Measurements from ENCODE around the gene UBE3B. TPM values are rescaled to one million over a fixed set of nuclear protein-coding genes. Genes with fewer than 3 reads are reported as not detected.

The UBE3B gene
- polyA plus RNA-seq, 1 experiment: 43.9 TPM

DNA sequence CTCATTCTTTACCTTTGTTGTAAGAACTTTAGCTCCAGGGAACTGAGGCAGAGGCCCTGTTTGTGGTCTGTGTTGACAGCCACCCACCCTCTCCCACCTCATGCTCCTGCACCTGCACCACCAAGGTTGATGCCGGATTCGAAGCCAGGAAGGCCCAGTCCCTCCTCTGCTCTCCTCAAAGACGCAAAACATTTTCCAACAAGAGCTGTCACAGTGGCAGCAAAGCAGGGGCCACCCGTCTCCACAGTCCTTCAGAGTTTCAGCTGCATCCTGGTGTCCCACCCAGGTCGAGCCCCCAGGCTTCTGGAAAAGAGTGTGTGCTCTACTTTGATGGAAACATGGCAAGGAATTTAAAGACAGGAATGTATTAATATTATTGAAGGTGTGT lies 58.4 kb downstream of the UBE3B start:
- Histone ChIP-seq H3K36me3 (ENCODE audit: control insufficient read depth, insufficient read depth, low read length) (peaks cover 8% of the 10 kb centered on the region), H3K4me3 (ENCODE audit: low read depth, low read length) (no peak overlapping the region), H3K27me3 (ENCODE audit: control insufficient read depth, insufficient read depth, low read length) (no peaks in the 10 kb centered on the region)
- ChIA-PET CTCF (no interaction called here), POLR2A (no interaction called here)
- no peak for DNase-seq (ENCODE audit: low read depth)
- TF ChIP-seq, protein P1, sequence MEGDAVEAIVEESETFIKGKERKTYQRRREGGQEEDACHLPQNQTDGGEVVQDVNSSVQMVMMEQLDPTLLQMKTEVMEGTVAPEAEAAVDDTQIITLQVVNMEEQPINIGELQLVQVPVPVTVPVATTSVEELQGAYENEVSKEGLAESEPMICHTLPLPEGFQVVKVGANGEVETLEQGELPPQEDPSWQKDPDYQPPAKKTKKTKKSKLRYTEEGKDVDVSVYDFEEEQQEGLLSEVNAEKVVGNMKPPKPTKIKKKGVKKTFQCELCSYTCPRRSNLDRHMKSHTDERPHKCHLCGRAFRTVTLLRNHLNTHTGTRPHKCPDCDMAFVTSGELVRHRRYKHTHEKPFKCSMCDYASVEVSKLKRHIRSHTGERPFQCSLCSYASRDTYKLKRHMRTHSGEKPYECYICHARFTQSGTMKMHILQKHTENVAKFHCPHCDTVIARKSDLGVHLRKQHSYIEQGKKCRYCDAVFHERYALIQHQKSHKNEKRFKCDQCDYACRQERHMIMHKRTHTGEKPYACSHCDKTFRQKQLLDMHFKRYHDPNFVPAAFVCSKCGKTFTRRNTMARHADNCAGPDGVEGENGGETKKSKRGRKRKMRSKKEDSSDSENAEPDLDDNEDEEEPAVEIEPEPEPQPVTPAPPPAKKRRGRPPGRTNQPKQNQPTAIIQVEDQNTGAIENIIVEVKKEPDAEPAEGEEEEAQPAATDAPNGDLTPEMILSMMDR (IDR thresholded peaks at IDR 0.05; ENCODE audit: insufficient read depth, low read depth, low read length): no peak

DNA sequence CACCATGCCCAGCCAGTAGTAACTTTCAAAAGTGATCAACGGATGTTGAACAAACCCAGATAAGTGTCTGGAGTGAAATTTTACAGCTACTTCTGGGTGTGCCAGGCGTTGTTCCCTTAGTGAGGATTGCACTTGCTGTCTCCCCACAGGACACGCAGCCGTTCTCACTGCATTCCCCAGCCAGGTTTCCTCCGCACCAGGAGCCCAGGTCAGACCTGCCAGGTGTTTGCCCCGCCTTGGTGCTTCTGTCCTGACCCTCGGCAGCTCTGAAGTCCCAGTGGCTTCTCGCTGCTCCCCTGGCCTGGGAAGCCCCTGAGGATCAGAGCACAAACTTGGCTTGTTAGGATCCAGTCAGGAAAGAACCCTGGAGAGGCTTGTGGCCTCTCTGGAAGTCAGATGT lies 59.7 kb downstream of the UBE3B start:
- no peaks in the 10 kb centered on the region for H3K27me3 ChIP-seq (ENCODE audit: control insufficient read depth, insufficient read depth, low read length)
- peaks cover 8% of the 10 kb centered on the region for H3K36me3 ChIP-seq (ENCODE audit: control insufficient read depth, insufficient read depth, low read length)
- ChIA-PET CTCF (no interaction called here), POLR2A (no interaction called here)
- no peak overlapping the region for H3K4me3 ChIP-seq (ENCODE audit: low read depth, low read length)
- DNase-seq (ENCODE audit: low read depth): no peak
- TF ChIP-seq, protein P1 (IDR thresholded peaks at IDR 0.05; ENCODE audit: insufficient read depth, low read depth, low read length): no peak

DNA sequence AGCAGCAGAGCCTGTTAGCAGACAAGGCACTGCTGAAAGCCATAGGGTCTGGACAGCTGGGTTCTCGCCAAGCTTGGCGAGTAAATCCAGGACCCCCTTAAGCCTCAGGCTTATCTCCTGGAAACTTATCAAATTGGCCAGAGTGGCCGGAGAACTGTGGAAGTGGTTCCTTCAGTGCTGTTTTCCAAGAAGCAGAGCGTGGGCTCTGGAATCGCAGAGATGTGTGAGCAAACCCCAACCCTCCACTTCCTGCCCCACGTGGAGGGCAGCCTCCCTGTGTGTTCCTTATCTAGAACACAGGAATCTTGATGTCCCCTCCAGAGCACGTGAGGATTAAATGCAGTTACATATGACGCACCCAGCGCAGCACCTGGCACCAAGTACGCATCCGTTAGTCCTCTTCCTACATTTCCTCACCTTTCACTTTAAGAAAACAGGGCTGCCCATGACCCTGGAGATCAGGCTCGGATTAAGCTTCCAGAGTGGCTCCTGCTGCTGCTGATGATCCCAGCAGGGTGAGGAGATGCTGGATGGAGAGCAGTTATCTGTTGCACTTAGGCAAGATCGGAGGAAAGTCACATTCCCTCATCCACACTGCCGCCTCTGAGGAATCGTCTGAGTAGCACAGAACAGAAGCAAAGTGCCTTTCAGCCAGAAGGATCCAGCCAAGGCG lies 60.9 kb downstream of the UBE3B start:
- no peak for DNase-seq (ENCODE audit: low read depth)
- CTCF ChIA-PET: interaction anchor here (0.7 kb wide), 1 partner anchor 19 kb away, joined by 3 read pairs; no protein-coding TSS in a partner anchor
- peaks cover 6% of the 10 kb centered on the region for H3K36me3 ChIP-seq (ENCODE audit: control insufficient read depth, insufficient read depth, low read length)
- H3K4me3 ChIP-seq (ENCODE audit: low read depth, low read length): no peak overlapping the region
- H3K27me3 ChIP-seq (ENCODE audit: control insufficient read depth, insufficient read depth, low read length): no peaks in the 10 kb centered on the region
- TF ChIP-seq, protein P1 (IDR thresholded peaks at IDR 0.05; ENCODE audit: insufficient read depth, low read depth, low read length): no peak
- POLR2A ChIA-PET: no interaction called here

DNA sequence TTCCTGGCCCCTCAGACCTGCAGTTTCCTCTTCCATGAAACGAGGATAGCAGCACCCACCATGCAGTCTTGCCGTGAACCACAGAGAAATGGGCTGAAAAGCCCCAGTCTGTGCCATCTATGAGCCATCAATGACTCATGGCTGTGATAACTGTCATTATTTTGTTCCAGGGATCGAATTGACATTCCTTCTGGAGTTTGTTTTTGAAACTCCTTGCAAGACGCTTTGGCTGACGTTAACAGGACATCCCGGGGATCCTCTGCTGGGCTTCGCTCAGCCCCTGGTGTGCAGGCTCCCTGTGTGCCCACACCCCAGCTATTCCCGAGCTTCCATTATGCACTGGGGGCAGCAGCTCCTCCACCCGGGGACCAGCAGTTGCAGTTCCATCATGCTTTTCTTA lies 62.1 kb downstream of the UBE3B start:
- POLR2A ChIA-PET: no interaction called here
- TF ChIP-seq, protein P1 (IDR thresholded peaks at IDR 0.05; ENCODE audit: insufficient read depth, low read depth, low read length): no peak
- no peak for DNase-seq (ENCODE audit: low read depth)
- H3K4me3 ChIP-seq (ENCODE audit: low read depth, low read length): no peak overlapping the region
- CTCF ChIA-PET: no interaction called here
- peaks cover 1% of the 10 kb centered on the region for H3K36me3 ChIP-seq (ENCODE audit: control insufficient read depth, insufficient read depth, low read length)
- H3K27me3 ChIP-seq (ENCODE audit: control insufficient read depth, insufficient read depth, low read length): no peaks in the 10 kb centered on the region

DNA sequence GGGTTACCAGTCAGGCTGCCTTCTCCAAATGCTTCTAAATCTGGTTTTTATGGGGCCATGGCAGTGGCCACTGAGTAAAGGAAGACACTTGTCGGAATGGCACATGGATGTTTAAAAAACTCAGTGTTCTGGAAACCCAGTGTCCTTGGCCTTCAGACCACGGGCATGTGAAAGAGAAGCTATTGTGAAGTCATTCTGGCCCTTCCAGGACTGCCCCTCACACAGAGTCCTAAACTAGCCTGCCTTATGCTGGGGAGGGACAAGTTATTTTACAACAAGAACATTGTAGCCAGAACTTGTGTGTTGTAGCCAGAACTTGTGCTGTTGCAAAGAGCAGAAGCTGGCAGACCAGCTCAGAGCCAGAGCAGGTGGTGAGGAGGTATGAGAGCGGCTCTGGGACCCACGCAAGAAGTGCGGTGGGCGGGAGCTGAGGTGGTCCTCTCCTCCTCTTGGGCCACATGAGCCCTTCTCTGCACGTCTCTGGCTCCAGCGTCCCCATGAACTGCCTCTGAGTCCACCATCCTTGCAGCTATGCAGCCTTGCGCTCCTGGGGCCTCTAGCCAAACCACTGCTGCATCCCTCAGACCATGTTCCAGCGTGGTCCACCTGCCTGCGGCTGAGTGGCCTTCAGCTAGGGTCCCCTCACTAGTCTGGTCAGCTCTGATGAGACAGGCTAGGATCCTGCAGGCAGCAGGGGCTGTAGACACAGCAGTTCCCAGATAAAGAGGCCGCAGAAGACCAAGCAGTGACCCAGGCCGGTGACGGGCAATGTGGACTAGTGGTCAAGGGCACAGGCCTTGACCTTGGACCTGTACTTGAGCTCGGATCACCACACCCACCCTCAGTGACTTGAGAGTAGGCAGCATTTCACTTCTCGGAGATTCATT lies 63.3 kb downstream of the UBE3B start:
- TF ChIP-seq, protein P1 (IDR thresholded peaks at IDR 0.05; ENCODE audit: insufficient read depth, low read depth, low read length): no peak
- no peak overlapping the region for H3K4me3 ChIP-seq (ENCODE audit: low read depth, low read length)
- H3K36me3 ChIP-seq (ENCODE audit: control insufficient read depth, insufficient read depth, low read length): 0 out of 2 replicates have a peak, but pooled peaks cover under 1% of the 10 kb centered on the region
- no peaks in the 10 kb centered on the region for H3K27me3 ChIP-seq (ENCODE audit: control insufficient read depth, insufficient read depth, low read length)
- POLR2A ChIA-PET: no interaction called here
- no peak for DNase-seq (ENCODE audit: low read depth)
- CTCF ChIA-PET: interaction anchor here (1.0 to 1.6 kb wide), 2 partner anchors 12 to 15 kb away, joined by 3 read pairs; no protein-coding TSS in a partner anchor
